ENCODE results near the gene SBSN.

The SBSN gene

DNA sequence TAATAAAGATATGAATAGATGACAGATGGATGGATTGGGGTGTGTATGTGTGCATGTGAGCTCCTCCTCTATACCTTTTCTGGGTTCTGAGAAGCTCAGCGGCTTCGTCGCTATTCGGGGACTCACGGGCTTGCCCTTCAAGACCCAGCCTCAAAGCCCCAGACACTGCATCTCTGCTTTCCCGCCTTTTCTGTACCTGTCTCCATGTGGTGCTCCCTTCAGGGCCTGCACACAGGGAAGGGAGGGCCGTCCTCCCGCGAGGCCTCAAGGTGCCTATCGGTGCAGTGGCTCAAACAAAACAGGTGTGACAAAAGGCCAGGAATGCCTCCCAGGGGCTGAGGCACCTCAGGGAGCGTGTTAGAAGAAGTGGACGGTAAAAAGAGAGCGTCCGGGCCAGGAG, 54.0 kb downstream of the SBSN start:
- DNase-seq (ENCODE audit: low spot score): no peak

All from hematopoietic multipotent progenitor cell treated with erythropoietin and hydrocortisone succinate and interleukin-3 and kit ligand, for 15 days (in vitro differentiated cells).